GOT3 (cell line): ENCODE data around the gene CNRIP1.
A peak's percentile ranks its signal among the peaks of the same experiment; 100 is the strongest.
"Not testable (repeated sequence)": the region's sequence is repeated elsewhere in the genome, so short reads cannot be mapped to it uniquely, and the experiment has no call there.

Experiments
- DNase-seq: peaks from one replicate; lab custom pipeline; 2025; ENCODE audit warnings: mixed read lengths; lab: John Stamatoyannopoulos, UW

Gene CNRIP1

GRCh38 chr2:68319398-68320117 lies at the start of gene CNRIP1:
Gene CNRIP1 (minus strand): TSS chr2:68319949. CDS start chr2:68319400, 549 bp downstream.
- peak; percentile 34 for DNase-seq

- no peak for DNase-seq
Measured at GRCh38 chr2:68369337-68369734, 49.6 kb upstream of the CNRIP1 start.

DNA sequence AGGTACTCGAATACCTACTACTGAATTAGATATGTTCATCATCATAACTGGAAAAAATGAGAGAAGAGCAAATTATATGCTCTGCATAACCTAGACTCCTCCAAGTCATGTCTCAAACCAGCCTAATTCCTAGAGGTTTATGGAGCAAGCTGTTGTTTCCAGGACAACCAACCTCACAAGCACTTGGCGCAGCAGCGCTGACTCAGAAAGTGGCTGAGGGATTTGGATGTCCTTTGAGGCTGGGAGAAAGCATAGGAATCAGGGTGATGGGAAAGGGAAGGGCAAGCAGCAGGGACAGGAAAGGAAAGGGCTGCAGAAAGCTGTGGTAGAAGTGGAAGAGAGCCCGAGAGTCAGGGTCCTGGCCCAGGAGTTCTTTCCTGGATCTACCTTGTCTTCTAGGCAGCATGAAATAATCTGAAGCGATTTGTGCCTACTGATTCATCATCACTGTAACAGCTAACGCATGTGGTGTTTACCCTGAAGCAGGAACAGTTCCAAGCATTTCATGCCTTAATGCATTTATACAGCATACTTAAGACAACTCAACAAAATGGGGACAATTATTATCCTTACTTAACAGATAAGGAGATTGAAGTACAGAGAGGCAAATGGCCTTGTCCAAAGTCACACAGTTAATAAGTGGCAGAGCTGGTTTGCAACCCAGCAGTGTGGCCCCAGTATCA lies 49.0 kb upstream of the CNRIP1 start:
- DNase-seq: peak; percentile 41

DNA sequence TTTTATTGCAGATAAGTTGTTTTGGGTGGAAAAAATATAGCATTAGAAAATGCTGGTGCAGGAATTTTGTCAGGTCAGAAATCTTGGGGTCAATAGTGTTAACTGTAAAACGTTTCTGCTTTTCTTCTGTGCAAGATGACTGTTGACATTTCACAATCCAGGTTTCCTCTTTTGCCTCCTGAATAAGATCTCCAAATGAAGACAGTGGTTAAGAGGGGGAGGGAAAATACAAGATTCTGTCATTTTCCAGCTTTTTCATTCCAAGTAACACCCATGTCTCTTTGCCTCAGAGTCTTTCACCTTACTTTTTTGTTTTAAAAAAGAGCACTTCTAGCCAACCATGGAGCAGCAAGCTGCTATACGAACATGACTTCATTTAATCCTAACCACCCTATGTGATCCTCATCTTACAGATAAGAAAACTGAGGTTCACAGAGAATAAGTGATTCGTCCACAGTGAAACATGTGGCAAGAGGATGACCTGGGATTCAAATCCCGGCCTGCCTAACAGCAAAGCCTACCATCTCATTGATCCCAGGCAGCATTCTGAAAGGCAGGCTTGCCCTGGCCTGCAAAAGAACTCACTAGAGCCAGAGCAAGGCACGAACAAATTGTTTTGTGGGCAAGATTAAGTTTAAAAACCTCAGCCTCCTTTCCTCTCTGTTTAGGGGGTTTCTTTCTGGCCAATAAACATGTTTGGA lies 48.4 kb upstream of the CNRIP1 start:
- no peak for DNase-seq

- DNase-seq: no peak
Measured at GRCh38 chr2:68366083-68366560, 46.4 kb upstream of the CNRIP1 start.

GRCh38 chr2:68365087-68365486 lies 45.3 kb upstream of the CNRIP1 start, which contains the start of gene PLEK:
Gene PLEK (plus strand): TSS chr2:68365282. CDS start chr2:68365352, 70 bp downstream.
- no peak for DNase-seq

DNA sequence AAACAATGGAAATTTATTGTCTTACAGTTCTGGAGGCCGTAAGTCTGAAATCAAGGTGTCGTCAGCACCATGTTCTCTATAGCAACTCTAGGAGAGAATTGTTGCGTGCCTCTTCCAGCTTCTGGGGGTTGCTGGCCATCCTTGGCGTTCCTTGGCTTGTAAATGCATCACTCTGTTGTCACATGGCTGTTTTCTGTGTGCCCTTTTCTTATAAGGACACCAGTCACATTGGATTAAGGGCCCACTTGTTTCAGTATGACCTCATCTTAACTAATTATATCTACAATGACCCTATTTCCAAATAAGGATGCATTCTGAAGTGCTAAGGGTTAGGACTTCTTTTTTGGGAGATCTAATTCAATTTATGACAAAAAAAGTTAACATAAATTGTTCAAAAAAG lies 44.0 kb upstream of the CNRIP1 start:
- no peak for DNase-seq

DNA sequence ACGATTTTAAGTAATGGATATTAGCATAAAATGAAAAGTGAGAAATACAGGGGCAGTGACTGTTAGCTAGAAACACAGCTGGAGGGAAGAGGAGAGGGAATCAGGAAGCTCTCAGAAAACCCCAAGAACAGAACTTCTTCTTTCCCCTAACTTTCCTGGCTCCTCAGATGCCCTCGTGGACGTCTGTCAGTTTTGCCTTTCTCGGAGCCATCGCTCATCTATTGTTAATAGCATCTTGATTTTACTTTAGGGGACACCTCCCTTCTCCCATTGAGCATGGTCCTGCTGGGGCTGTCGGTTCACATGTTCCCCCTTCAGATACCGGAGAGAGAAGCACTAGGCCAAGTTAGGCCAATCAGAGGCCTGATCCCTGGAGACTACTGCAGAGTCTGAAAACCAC lies 43.0 kb upstream of the CNRIP1 start:
- DNase-seq: no peak

GRCh38 chr2:68362069-68362468 lies 42.3 kb upstream of the CNRIP1 start:
- no peak for DNase-seq

DNA sequence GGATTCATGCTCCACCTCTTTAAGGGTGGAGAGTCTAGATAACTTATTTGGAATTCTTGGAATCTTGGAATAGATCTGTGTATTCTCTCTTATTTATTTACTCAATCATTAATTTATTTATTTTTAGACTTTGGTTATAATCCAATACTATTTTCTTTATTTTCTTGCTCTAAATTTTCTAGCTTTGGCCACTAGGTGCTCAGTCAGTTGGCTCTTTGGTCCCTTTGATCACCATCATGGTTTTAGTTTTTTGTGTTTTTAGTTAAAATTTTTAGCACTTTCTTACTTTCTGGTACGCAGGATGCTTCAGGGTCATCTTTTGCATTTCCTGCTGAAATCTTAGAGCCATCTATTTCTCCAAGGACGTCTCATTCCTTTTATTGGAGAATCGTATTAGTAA lies 40.1 kb upstream of the CNRIP1 start:
- DNase-seq: no peak

GRCh38 chr2:68357605-68358337 lies 38.0 kb upstream of the CNRIP1 start:
- DNase-seq: peak; percentile 18

GRCh38 chr2:68356599-68357239 lies 37.0 kb upstream of the CNRIP1 start:
- DNase-seq: no peak

DNA sequence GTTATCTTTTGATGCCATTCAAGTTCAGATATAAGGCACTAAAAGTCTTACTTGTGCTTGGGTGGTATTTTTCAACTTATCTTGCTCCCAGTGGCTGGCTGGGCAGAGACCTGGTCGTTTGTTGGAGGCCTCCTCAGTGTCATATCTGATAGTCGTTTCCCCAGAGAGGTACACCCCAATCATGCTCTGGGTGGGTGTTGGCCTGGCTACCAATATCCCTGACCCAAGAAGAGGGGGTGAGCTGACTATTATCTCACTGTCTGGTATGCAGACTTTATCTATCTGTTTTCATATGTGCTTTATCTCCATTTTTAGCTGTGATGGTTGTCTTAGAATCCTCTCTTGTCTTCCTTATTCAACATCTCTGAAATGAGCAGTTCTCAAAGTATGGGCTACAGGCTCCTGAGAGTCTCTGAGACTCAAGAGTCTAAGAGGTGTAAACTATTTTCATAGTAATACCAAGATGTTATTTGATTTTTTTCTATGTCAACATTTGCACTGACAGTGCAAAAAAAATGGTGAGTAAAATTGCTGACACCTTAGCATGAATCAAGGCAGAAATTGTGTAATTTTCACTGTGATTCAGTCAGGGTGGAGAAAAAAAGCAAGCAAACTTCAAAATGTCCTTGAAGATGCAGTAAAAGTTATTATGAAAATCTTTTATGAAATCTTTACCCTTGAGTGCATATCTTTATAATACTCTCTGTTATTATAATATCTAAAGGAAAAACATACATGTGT lies 33.1 kb upstream of the CNRIP1 start:
- DNase-seq: no peak

GRCh38 chr2:68351997-68352396 lies 32.2 kb upstream of the CNRIP1 start:
- DNase-seq: no peak

- DNase-seq: not testable (repeated sequence)
Measured at GRCh38 chr2:68349091-68349490, 29.3 kb upstream of the CNRIP1 start.

- DNase-seq: no peak
Measured at GRCh38 chr2:68345129-68345875, 25.6 kb upstream of the CNRIP1 start.

GRCh38 chr2:68344031-68344430 lies 24.3 kb upstream of the CNRIP1 start:
- DNase-seq: no peak

DNA sequence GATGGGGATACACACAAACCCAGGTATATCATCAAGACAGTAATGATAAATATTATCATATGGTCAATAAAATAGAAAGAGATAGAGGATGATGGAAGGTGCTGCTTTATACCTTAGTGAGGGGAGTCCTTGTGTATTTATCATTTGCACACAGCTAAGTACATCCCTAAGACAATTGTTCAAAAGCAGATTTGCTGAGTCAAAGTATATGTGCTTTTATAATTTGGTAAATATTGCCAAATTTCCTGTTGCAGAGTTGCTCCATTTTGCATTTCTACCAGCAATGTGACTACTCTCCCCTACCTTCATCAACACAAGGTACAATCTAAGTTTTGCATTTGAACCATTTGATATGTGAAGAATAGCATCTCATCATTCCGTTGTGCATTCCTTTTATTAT lies 22.7 kb upstream of the CNRIP1 start:
- DNase-seq: no peak

- no peak for DNase-seq
Measured at GRCh38 chr2:68341583-68341982, 21.8 kb upstream of the CNRIP1 start.

- no peak for DNase-seq
Measured at GRCh38 chr2:68341062-68341329, 21.2 kb upstream of the CNRIP1 start.
